ENCODE measurements around the gene FZD7. TPM values are rescaled to one million over a fixed set of nuclear protein-coding genes. Genes with fewer than 3 reads are reported as not detected.

The FZD7 gene
- total RNA-seq, 4 donors from 2014 or later = 10.1 to 23.6 (median 10.9) TPM

DNA sequence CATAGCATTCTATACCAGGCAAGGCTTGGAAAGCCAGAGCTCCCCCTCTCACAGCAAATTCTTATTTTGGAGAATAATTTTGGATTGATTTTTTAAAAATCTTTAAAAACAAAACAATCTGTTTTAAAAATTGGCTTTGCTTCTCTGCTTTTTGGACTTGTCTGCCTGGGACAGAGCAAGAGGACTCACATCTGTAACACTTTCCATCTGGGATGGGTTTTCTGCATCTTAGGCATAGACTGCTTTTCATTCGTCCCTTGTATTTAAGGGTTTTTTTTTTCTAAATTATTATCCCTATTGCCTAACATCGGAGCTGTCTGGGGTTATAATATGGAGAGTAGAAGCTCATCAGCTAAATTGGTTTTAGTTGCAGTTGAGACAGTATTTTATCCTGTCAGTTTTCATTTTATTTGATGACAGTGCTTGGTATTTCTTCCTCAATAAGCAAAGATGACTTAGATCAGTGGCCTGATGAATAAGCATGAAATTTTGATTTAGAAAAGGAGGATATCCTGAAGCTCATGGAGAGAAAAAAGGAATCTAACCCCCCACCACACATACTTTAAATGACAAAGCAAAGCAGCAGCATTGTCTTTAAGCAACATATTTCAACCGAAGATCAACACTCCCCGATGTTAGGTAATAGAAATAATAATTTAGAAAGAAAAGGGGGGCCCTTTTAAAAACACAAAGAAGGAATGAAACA is 2.3 kb upstream of the FZD7 start:
- TF ChIP-seq POLR2A (IDR thresholded peaks at IDR 0.05) = no peak
- TF ChIP-seq, protein P1, sequence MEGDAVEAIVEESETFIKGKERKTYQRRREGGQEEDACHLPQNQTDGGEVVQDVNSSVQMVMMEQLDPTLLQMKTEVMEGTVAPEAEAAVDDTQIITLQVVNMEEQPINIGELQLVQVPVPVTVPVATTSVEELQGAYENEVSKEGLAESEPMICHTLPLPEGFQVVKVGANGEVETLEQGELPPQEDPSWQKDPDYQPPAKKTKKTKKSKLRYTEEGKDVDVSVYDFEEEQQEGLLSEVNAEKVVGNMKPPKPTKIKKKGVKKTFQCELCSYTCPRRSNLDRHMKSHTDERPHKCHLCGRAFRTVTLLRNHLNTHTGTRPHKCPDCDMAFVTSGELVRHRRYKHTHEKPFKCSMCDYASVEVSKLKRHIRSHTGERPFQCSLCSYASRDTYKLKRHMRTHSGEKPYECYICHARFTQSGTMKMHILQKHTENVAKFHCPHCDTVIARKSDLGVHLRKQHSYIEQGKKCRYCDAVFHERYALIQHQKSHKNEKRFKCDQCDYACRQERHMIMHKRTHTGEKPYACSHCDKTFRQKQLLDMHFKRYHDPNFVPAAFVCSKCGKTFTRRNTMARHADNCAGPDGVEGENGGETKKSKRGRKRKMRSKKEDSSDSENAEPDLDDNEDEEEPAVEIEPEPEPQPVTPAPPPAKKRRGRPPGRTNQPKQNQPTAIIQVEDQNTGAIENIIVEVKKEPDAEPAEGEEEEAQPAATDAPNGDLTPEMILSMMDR (IDR thresholded peaks at IDR 0.05) = no peak
- no peak for DNase-seq
- WGBS, 2 donors = 72 to 79% methylated on average over 4 of the region's 4 CpGs
- Histone ChIP-seq H3K36me3 (no peaks in the 10 kb centered on the region), H3K4me3 (replicated peaks in 1 of 3) (no peak overlapping the region), H3K27ac (no peak overlapping the region), H3K9me3 (no peaks in the 10 kb centered on the region), H3K27me3 (no peaks in the 10 kb centered on the region), H3K4me1 (peaks cover 16% of the 10 kb centered on the region in 2 donors)
- intact Hi-C loops (cut with DNase I) = loop anchor here (5.0 kb wide), 1 partner anchor 249 kb away; the partner anchor contains the start of gene ALS2

DNA sequence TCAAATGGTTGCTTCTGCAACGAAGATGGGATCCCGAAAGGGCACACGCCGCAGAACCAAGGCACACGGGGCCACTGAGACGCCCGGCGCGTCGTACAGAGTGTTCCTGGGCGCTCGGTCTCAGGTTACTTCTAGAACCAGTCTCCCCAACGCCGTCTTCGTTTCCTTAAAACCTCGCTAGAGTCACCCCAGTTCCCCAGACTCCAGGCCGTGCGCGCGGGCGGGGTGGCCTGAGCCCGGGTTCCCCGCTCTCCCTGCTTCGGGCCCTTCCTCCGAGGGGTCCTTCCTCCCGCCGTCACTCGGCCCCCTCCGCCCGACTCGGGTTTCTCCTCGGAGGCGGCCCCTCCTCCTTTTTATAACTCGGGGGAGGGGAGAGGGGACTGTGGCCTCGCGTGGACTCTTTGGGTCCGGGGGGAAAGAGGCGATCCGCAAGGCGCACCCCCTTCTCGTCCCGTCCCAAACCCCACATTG is 774 bp upstream of the FZD7 start:
- H3K9me3 ChIP-seq = no peaks in the 10 kb centered on the region
- no peaks in the 10 kb centered on the region for H3K36me3 ChIP-seq
- 0% methylated on average over 34 to 39 of the region's 42 CpGs for WGBS, 2 donors
- peak in 1 of 2 donors; percentile 36 for TF ChIP-seq POLR2A (IDR thresholded peaks at IDR 0.05)
- TF ChIP-seq, protein P1 (IDR thresholded peaks at IDR 0.05) = no peak
- H3K27ac ChIP-seq = peak overlapping the region; percentile 91 to 99 (median 98)
- H3K27me3 ChIP-seq = no peaks in the 10 kb centered on the region
- H3K4me3 ChIP-seq (replicated peaks in 1 of 3) = peak overlapping the region; percentile 63 to 93 (median 87)
- intact Hi-C loops (cut with DNase I) = loop anchor here (5.0 kb wide), 1 partner anchor 251 kb away; the partner anchor contains the start of gene ALS2
- peak; percentile 71 to 77 for DNase-seq
- H3K4me1 ChIP-seq = peaks cover 16 to 30% of the 10 kb centered on the region in 2 donors

DNA sequence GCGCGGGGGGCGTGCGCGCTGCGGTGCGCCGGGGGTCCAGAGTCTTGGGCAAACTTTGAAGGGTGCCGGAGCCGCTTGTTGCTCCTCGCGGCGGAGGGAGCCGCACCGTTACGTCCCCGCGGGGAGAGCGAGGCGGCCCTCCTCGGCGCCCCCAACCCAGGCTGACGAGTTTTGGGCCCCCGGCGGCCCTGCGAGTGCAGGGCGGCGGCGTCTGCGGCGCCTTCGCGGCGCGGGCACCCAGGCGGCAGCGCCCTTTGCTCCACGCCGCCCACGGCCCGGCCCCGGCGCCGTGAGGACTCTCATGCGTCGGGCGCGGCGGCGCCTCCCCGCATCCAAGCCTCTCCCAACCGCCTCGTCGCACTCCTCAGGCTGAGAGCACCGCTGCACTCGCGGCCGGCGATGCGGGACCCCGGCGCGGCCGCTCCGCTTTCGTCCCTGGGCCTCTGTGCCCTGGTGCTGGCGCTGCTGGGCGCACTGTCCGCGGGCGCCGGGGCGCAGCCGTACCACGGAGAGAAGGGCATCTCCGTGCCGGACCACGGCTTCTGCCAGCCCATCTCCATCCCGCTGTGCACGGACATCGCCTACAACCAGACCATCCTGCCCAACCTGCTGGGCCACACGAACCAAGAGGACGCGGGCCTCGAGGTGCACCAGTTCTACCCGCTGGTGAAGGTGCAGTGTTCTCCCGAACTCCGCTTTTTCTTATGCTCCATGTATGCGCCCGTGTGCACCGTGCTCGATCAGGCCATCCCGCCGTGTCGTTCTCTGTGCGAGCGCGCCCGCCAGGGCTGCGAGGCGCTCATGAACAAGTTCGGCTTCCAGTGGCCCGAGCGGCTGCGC is 814 bp downstream of the FZD7 start:
- H3K4me1 ChIP-seq = peaks cover 22 to 41% of the 10 kb centered on the region in 2 donors
- WGBS, 2 donors = 1 to 3% methylated on average over 13 to 48 of the region's 105 CpGs
- peak; percentile 34 to 39 for DNase-seq
- no peaks in the 10 kb centered on the region for H3K27me3 ChIP-seq
- peak overlapping the region; percentile 80 to 92 (median 86) for H3K27ac ChIP-seq
- TF ChIP-seq, protein P1 (IDR thresholded peaks at IDR 0.05) = no peak
- TF ChIP-seq POLR2A (IDR thresholded peaks at IDR 0.05) = no peak
- no peaks in the 10 kb centered on the region for H3K36me3 ChIP-seq
- H3K9me3 ChIP-seq = no peaks in the 10 kb centered on the region
- intact Hi-C loops (cut with DNase I) = loop anchor here (5.0 kb wide), 1 partner anchor 252 kb away; the partner anchor contains the start of gene ALS2
- peak overlapping the region; percentile 65 to 93 (median 73) for H3K4me3 ChIP-seq (replicated peaks in 1 of 3)

DNA sequence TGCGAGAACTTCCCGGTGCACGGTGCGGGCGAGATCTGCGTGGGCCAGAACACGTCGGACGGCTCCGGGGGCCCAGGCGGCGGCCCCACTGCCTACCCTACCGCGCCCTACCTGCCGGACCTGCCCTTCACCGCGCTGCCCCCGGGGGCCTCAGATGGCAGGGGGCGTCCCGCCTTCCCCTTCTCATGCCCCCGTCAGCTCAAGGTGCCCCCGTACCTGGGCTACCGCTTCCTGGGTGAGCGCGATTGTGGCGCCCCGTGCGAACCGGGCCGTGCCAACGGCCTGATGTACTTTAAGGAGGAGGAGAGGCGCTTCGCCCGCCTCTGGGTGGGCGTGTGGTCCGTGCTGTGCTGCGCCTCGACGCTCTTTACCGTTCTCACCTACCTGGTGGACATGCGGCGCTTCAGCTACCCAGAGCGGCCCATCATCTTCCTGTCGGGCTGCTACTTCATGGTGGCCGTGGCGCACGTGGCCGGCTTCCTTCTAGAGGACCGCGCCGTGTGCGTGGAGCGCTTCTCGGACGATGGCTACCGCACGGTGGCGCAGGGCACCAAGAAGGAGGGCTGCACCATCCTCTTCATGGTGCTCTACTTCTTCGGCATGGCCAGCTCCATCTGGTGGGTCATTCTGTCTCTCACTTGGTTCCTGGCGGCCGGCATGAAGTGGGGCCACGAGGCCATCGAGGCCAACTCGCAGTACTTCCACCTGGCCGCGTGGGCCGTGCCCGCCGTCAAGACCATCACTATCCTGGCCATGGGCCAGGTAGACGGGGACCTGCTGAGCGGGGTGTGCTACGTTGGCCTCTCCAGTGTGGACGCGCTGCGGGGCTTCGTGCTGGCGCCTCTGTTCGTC is 1.7 kb downstream of the FZD7 start:
- Histone ChIP-seq H3K27me3 (no peaks in the 10 kb centered on the region), H3K9me3 (no peaks in the 10 kb centered on the region), H3K4me3 (replicated peaks in 1 of 3) (peak overlapping the region in 2 of 3 donors; percentile 65 to 93), H3K4me1 (peaks cover 25 to 46% of the 10 kb centered on the region in 2 donors), H3K36me3 (no peaks in the 10 kb centered on the region), H3K27ac (no peak overlapping the region)
- TF ChIP-seq POLR2A (IDR thresholded peaks at IDR 0.05) = no peak
- TF ChIP-seq, protein P1 (IDR thresholded peaks at IDR 0.05) = peak in 5 of 6 experiments; percentile 12 to 44 (median 22)
- intact Hi-C loops (cut with DNase I) = no loop called here
- peak; percentile 48 to 49 for DNase-seq
- 21 to 30% methylated on average over 2 to 27 of the region's 78 CpGs for WGBS, 2 donors

All from thyroid gland (tissue), 4 donors.